ENCODE measurements around the gene ESRRB. TPM values are rescaled to one million over a fixed set of nuclear protein-coding genes. Genes with fewer than 3 reads are reported as not detected.
A peak's percentile ranks its signal among the peaks of the same experiment; 100 is the strongest.

ESRRB gene
- polyA plus RNA-seq, 1 experiment = not detected

DNA sequence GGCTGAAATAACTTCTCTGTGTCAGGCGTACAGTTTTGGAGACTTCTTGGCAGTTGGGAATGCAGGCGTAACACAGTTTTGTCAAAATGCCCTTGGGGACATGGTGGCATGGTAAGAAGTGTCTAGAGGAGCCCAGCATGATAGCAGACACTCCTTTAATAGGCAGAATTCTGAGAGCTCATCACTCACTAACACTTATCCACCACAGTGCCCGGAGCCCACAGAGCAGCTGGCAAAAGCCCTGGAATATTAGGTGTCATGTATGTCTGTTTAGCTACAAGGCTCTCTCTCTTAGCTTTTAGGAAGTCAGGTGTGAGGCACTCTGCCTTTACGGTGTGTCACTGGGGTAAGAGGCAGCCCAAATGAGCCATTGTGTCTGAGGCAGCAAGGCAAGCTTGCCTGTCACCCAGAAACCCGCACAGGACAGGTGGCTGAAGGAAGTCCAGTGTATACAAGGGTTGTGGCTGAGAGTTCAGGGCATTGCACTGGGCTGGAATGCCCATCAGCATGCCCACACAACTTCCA is 96.3 kb downstream of the ESRRB start:
- CTCF ChIA-PET = no interaction called here
- Histone ChIP-seq H3K27me3 (ENCODE audit: control insufficient read depth, insufficient read depth, low read length) (peaks cover 6% of the 10 kb centered on the region), H3K4me3 (ENCODE audit: low read depth, low read length) (no peak overlapping the region), H3K9me3 (ENCODE audit: control insufficient read depth, insufficient read depth, low read length) (no peaks in the 10 kb centered on the region), H3K27ac (ENCODE audit: low read depth, low read length) (no peak overlapping the region)
- POLR2A ChIA-PET = no interaction called here
- DNase-seq (ENCODE audit: low read depth, low spot score) = no peak
- TF ChIP-seq, protein P1, sequence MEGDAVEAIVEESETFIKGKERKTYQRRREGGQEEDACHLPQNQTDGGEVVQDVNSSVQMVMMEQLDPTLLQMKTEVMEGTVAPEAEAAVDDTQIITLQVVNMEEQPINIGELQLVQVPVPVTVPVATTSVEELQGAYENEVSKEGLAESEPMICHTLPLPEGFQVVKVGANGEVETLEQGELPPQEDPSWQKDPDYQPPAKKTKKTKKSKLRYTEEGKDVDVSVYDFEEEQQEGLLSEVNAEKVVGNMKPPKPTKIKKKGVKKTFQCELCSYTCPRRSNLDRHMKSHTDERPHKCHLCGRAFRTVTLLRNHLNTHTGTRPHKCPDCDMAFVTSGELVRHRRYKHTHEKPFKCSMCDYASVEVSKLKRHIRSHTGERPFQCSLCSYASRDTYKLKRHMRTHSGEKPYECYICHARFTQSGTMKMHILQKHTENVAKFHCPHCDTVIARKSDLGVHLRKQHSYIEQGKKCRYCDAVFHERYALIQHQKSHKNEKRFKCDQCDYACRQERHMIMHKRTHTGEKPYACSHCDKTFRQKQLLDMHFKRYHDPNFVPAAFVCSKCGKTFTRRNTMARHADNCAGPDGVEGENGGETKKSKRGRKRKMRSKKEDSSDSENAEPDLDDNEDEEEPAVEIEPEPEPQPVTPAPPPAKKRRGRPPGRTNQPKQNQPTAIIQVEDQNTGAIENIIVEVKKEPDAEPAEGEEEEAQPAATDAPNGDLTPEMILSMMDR (IDR thresholded peaks at IDR 0.05; ENCODE audit: low read depth, low read length) = no peak

DNA sequence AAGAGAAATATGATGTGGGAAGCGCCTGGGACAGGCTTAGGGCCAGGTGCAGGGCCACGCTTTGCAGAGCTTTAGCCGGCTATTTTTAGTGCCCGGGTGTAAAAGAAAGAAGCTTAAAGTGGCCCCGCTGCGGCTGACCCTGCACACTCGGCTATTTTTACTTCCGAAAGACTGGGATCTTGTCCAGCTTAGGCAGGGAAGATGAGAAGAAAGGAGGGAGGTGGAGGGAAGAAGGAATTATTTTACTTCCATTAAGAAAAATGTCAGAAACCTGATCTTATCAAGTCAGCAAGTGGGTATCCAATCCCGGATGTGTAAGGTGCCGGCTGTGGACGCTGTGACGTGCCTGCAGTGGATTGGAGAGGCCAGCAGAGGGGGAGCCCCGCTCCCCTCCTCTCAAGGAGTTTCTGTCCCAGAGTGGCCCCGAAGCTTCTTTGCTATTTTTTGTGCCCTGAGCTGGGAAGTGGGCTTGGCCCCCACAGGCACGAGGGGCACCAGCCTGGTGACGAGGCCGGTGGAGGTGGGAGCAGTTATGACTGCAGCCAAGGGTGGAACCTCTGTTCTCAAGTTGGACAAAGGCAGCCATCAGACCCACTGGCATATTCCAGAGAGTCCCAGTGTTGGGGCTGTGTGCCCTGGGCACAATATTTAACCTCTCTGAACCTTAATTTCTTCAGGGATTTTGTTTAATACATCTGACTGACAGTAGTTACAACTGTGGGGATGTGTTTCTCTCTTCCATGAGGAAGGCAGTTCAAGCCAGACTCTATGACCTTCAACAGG is 97.7 kb downstream of the ESRRB start:
- Histone ChIP-seq H3K27ac (ENCODE audit: low read depth, low read length) (no peak overlapping the region), H3K9me3 (ENCODE audit: control insufficient read depth, insufficient read depth, low read length) (no peaks in the 10 kb centered on the region), H3K27me3 (ENCODE audit: control insufficient read depth, insufficient read depth, low read length) (peaks cover 3% of the 10 kb centered on the region), H3K4me3 (ENCODE audit: low read depth, low read length) (no peak overlapping the region)
- POLR2A ChIA-PET = no interaction called here
- CTCF ChIA-PET = interaction anchor here (1.0 kb wide), 1 partner anchor 86 kb away, joined by 3 read pairs; no protein-coding TSS in a partner anchor
- TF ChIP-seq, protein P1 (IDR thresholded peaks at IDR 0.05; ENCODE audit: low read depth, low read length) = 0 out of 2 replicates have a peak, but pooled peaks have one; percentile 9
- no peak for DNase-seq (ENCODE audit: low read depth, low spot score)

DNA sequence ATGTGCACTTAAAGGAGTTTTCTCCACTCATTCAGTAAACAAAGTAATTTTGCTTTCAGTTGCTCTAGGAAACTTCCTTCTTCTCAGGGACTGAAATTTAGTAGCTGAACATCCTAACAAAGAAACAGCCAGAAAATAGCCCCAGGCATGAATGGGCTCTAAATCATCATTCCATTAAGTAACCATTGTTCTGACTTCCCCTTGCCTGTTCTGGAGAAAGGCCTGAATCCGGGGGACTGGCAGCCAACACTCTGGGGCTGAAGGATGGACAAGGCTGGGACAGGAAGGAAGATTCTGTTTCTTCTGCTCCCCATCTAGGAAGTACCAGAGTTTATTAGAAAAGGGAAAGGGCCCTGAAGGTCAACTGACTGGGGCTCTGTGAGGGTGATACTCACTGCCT is 104.5 kb downstream of the ESRRB start:
- TF ChIP-seq, protein P1 (IDR thresholded peaks at IDR 0.05; ENCODE audit: low read depth, low read length) = no peak
- no peaks in the 10 kb centered on the region for H3K27me3 ChIP-seq (ENCODE audit: control insufficient read depth, insufficient read depth, low read length)
- no peak for DNase-seq (ENCODE audit: low read depth, low spot score)
- no peak overlapping the region for H3K4me3 ChIP-seq (ENCODE audit: low read depth, low read length)
- H3K27ac ChIP-seq (ENCODE audit: low read depth, low read length) = no peak overlapping the region
- ChIA-PET CTCF (no interaction called here), POLR2A (interaction anchor here (0.6 kb wide), 1 partner anchor 57 kb away, joined by 5 read pairs; no protein-coding TSS in a partner anchor)
- H3K9me3 ChIP-seq (ENCODE audit: control insufficient read depth, insufficient read depth, low read length) = no peaks in the 10 kb centered on the region

DNA sequence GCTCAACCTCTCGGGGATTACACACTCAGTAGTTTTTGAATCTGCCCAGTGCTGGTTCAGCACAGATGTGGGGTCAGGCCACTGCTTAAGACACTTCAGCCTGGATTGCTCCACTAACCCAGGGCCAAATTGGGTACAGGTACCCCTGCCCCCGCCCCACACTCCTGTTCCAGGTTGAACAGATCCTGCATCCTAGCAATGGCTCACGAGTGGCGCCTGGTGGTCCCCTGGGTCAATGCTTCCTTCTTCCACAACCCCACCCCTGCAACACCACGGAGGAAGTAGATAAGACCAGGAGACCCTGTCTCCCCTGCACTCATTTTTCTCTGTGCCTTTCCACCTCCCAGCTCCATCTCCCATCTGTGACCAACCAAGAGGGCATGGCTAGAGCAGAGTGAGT is 108.4 kb downstream of the ESRRB start:
- no peak for DNase-seq (ENCODE audit: low read depth, low spot score)
- Histone ChIP-seq H3K9me3 (ENCODE audit: control insufficient read depth, insufficient read depth, low read length) (no peaks in the 10 kb centered on the region), H3K27me3 (ENCODE audit: control insufficient read depth, insufficient read depth, low read length) (peaks cover 3% of the 10 kb centered on the region), H3K27ac (ENCODE audit: low read depth, low read length) (no peak overlapping the region), H3K4me3 (ENCODE audit: low read depth, low read length) (no peak overlapping the region)
- TF ChIP-seq, protein P1 (IDR thresholded peaks at IDR 0.05; ENCODE audit: low read depth, low read length) = no peak
- CTCF ChIA-PET = no interaction called here
- POLR2A ChIA-PET = no interaction called here

DNA sequence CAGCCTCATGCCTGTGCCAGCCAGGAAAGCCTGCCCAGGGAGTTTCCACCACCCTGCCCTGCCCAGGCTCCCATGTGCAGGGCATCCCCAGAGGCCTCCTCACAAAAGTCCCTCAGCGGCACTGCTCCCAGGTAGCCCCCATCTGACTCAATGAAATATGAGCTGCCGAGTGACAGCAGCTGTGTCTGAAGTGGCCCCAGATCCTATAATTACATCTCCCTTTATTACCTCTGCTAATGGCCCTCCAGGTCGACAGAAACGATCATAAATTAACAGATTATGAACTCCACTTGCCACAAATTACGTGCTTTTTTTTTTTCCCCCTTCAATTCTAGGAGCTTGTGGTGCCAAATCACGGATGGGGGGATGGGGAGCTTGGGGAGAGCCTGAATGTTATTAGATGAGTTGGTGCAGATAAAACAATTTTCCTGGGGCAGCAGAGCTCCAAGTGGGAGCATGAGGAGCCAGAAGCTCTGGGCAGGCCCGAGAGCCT is 110.4 kb downstream of the ESRRB start:
- POLR2A ChIA-PET = no interaction called here
- CTCF ChIA-PET = no interaction called here

More for the DNA sequence above, 110.4 kb downstream of the ESRRB start:
- Histone ChIP-seq H3K4me3 (ENCODE audit: low read depth, low read length) (no peak overlapping the region), H3K27ac (ENCODE audit: low read depth, low read length) (no peak overlapping the region), H3K9me3 (ENCODE audit: control insufficient read depth, insufficient read depth, low read length) (no peaks in the 10 kb centered on the region), H3K27me3 (ENCODE audit: control insufficient read depth, insufficient read depth, low read length) (peaks cover 3% of the 10 kb centered on the region)
- TF ChIP-seq, protein P1 (IDR thresholded peaks at IDR 0.05; ENCODE audit: low read depth, low read length) = no peak
- no peak for DNase-seq (ENCODE audit: low read depth, low spot score)
